Fibroblast of skin of back (primary cell): ENCODE measurements around the gene DIO3.

Experiments
- DNase-seq: peaks from one replicate; pipeline ENCODE4 v3.0.0-alpha.2; 2013

DIO3 gene

DNA sequence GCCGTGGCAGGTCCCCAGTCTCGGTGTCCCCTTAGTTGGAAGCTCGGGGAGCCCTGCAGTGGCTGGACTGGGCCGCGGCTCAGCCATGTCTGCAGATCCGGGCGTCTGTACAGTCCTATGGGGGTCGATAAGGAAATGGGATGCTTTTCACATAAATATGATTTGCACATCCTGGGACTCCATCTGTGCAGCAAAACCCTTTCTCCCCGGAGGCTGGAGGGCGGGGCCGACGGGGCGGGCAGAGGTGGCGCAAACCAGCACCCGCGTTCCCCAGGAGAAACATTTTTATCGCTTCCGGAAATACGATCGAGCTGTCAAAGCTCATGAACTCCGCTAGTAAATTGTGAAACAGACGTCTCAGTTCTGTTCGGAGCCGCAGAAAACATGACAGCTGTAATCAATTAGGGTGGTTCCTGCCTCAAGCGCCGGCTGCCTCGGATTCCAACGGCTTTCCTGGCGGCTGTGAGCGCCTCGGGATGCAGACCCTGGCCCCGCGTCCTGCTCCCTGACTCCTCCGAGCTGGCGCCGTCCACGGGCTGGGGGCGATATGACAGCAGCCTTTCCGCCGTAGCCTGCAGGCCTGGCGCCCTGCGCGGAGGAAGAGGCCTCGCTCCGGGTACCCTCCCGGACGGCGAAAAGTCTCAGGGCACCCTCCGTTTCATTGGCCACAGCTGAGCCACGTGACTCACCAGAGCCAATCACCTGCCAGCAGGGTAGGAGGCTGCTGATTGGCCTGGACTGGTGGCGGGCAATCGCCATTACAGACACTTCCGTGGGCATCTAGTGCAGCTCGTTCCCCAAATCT lies 23.0 kb downstream of the DIO3 start:
- DNase-seq, result peak; percentile 57

DNA sequence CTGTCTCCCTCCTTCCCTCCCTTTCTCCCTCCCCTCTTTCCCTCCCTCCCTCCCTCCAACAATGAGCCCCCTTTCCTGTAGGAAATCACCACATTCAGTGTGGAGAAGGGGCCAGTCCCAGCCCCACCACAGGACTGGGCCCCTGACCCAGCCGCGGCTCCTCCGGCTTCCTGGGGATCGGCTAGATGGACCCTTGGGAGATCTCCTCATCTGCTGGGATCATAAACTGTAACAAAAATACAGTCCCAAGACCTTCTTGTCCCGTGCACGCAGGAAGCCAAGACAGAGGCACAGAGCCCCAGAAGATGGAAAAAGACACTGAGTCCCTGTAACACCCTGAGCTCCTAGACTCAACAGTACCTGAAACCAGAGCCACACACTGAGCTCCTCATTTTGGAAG lies 23.9 kb downstream of the DIO3 start:
- no peak for DNase-seq

DNA sequence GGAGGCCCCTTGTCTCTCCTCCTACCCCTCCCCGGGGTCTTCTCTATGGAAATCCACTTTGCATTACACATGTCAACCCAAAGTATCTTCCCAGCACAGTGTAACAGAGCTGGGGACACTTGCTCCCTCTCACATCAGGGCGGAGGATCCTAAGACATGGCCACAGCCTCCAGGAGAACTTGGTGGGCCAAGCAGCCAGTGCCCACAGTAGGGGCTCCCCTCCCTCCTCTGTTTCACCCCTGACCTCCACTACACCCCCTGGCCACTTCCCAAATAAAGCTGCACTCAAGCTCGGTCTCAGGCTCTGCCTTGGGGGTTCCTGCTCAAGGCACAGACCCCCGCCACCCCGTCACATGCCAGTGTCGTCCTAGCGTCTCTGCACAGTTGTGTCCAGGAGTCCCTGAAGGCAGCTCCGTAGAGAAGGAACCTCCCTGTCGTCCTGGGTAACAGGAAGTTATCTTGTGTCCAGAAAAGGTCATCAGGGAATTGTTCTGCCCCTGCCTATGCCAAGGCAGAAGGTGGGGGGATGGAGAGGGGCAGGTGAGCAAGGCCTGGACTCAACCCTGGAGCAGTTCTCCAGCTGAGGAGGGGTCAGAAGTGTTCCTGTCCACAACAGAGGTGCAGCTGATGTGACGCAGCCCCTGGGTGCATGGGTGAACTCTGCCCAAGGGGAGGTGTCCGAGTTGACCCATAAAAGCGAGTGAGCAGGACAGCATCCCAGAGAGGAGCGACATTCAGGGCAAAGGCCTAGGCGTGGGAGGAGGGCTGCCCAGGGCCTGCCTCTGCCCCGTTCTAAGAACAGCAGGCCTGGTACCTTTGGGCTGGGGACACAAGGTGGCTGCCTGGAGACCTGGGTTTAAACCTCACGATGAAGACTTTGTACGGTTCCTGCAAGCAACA lies 25.5 kb downstream of the DIO3 start:
- no peak for DNase-seq

DNA sequence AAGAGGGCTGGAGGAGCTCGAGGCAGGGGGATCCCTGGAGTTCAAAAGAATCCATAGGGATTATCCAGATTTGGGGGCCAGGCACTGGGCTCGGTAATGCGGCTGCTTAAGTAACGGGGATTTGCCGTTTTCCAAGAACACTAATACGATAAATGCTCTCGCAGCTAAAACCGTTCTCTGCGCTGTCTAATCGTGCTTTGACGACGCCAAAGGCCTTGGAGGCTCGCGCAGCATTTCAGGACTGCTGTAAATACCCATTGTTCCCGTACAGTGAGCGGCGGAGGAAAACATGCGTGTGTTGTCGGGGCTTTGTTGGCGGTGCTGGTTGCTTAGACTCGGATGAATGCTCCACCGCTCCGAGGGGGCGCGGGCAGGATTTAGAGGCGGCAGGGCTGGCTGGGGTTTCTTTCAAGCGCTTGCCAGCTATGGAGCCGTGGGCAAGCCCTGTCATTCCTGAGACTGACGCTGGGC lies 26.2 kb downstream of the DIO3 start:
- no peak for DNase-seq

DNA sequence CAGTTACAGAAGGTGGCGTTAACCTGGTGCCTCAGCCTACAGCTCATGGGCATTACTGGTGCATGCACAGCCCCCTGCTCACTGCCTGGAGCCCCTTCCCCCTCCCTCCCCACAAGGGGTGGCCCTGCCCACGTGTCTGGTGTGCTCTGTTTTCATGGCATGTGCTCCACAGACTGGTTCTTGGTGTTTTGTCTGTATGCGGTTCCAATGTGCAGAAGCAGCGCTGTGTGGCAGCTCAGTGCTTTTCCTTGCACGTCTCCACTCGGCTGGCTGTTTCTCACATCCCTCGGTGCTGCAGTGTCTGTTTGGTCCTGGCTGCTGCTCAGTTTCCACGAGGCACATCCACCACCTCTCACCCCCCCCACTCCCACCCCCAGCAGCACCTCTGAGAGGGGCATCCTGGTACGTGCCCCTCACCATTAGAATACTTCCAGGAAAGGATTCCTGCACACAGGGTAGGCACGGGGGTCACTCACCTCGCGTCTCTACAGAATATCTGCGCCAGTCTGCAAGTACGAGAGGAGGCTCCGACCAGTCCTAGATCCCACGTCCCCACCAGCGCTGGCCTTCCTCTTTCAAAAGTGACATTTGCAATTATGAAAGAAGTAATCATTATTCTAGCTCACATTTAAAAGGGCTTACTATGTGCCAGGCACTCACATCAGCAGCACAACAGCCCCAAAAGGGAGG lies 27.1 kb downstream of the DIO3 start:
- DNase-seq, result no peak

DNA sequence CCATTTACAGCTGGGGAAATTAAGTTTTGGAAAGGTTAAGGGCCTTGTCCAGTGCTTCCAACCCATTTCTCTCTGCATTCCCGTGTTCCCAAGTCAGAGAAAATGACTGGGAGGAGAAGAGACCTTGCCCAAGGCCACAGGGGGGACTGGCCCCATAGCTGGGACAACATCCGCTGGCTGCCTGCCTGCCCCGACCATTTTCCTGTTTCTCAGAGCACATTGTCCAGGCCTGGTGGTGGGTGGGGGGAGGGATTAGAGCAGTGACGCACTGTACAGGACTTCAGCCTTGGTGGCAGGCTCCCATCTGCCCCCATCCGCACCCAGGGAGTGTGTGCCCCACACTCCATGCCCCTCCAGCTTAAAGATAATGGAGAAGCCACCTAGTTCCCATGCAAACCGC lies 27.7 kb downstream of the DIO3 start:
- DNase-seq, result peak; percentile 48

DNA sequence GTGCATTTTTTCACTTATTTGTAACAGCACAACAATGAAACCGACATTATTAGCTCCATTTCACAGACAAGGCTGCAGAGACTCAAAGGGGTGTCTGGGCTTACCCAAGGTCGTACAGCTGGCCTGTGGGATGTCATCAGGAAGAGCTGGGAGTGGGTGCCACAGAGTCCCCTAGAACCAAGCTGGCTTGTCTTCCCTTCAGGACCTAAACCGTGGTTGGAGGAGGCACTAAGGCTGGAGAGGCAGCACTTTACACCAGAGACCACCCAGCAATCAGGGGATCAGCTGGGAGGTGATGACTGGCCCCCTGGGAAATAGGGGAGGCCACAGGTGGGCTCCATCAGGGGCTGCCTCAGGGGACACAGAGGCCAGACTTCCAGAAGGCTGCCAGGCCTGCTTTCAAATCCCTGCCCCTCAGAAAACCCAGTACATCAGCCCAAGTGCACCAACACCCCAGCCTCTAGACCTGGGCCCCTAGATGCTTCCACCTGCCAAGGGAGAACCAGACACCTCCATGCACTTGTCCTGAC lies 28.3 kb downstream of the DIO3 start:
- DNase-seq, result no peak

DNA sequence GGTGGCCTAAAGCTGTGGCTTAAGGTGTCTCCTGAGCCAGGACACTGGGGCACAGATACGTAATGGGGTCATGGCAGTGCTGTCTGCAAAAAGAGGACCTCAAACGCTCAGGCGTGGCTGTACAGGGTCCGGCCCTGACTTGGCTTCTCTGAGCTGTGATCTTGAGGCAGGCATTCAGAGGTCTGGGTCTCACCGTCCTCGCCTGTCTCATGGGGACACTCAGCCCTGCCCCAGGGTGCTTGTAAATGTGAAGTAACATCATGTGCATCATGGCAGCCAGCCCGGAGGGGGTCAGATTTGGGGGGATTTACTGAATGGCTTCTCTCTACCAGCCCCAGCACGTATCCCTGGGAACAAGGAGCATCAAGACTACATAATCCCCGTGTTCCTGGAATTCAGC lies 28.8 kb downstream of the DIO3 start:
- DNase-seq, result no peak

DNA sequence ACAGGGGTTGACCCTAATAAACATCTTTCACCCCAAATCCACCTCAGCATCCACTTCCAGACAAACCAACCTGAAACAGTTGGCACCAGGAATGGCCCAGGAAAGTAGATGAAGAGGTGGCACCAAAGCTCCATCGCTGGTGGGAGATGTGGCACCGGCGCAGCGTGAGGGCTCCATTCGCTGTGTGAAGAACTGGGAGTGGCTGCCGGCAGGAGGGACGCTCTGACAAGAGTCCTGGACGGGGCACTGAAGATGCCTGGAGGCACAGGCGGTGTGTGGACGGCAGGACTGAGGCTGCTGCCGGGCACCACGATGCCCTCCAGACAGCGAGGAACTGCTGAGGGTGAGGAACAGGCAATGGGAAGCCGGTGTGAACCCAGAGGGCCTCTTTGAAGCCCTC lies 29.3 kb downstream of the DIO3 start:
- DNase-seq, result no peak

DNA sequence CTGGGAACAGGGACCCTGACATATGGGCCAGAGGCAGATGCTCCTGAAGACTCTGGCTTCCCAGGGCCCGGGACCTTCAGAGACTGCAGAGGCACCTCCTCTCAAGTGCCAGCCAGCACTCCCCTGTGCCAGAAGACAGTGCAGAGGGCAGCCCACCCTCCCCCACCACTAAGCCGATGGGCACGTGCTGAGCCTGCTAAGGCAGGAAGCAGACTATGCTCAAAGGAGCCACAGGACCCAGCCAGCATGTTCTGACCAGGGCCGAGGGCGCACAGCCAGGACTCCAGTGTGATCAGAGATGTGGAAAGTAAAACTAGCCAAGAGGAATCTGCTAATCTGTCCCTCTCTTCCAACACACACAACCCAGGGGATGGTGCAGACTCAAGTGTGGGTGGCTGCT lies 29.8 kb downstream of the DIO3 start:
- no peak for DNase-seq

DNA sequence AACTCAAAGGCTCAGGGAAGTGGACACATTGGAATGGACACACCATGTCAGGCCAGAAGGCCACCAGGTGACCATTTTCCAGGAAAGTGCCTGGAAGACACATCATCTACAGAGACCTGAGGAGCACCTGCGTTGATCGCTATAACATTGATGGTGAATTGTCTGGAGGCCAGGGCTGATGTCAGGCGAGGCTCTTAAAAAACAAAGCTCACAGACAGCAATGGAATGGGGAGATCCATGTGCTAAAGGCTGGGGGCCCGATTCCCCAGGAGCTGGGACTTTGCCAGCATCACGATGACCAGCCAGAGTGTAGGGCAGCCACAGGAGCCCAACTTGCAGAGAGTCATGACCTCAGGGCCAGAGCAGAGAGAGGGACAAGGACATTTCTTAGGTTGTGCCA lies 30.3 kb downstream of the DIO3 start:
- no peak for DNase-seq

DNA sequence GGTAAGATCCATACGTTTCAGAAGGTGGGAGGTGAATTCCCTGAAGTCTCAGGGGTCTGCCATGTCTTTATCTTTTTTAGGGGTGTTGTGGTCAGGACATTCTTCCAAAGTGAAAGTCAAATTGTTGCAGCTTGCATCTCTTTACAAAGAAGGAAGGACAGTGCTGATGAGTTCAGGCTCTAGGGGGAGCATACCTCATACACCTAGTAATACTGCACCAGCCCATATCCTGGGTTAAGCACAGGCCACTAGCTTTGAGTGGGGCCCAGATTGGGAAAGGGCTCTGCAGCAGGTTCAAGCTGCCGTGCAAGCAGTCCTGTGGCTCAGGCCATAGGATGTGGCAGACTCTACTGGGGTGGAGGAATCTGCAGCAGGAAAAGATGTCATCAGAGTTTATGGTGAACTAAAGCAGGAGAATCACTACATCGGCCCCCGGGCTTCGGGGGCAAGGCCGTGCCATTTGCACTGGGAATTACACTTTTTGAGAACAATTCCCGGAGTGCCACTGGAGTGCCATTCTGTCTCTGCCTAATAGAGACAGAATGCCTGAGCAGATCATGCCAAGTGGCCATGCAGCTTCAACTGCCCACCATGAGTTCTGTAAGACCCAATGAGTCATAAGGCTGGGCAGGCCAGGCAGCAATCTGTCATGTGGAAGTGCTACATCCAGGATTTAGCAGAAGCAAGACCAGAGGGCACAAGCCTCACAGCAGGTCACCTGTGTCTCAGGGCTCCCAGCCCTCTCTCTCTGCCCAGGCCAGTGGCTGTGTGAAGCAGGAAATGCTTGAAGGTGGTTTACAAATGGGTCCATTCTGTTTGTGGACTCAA lies 32.3 kb downstream of the DIO3 start:
- no peak for DNase-seq

DNA sequence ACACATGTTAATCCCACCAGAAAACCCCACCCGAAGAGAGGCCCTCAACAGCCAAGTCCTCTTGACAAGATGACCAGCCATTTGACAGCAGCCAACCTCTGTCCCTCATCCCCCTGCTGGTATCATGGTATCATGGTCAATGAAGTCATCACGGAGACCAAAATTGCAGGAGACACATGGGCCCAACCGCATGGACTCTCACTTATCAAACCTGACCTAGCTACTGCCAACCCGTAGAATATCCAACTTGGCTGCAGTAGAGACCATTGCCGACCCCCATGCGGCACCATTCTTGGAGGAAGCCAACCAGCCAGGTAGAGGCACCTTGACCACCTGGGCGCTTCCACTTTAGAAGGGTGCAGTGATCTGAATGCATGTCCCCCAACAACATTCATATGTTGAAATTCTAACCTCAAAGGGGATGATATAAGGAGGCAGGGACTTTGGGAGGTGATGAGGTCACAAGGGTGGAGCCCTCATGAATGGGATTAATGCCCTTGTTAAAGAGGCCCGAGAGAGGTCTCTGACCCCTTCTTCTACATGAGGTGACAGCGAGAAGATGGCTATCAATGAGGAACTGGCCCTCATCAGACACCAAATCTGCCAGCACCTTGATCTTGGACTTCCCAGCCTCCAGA lies 33.3 kb downstream of the DIO3 start:
- DNase-seq, result no peak

DNA sequence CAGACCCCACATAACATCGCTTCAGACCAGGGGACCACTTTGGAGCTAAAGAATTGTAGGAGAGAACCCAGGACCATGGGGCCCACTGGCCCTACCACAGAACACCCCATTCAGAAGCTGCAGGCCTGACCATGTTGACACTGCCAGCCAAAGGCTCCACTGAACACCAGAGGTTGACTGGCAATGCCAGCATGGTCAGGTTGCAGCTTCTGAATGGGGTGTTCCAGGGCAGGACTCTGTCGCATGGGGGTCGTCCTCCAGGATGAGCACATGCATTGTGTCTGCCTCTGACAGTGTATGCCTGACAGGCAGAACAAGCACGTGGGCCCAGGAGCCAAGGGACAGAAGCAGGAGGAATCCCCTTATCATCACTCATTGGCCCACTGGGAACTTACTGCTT lies 34.1 kb downstream of the DIO3 start:
- DNase-seq, result no peak

DNA sequence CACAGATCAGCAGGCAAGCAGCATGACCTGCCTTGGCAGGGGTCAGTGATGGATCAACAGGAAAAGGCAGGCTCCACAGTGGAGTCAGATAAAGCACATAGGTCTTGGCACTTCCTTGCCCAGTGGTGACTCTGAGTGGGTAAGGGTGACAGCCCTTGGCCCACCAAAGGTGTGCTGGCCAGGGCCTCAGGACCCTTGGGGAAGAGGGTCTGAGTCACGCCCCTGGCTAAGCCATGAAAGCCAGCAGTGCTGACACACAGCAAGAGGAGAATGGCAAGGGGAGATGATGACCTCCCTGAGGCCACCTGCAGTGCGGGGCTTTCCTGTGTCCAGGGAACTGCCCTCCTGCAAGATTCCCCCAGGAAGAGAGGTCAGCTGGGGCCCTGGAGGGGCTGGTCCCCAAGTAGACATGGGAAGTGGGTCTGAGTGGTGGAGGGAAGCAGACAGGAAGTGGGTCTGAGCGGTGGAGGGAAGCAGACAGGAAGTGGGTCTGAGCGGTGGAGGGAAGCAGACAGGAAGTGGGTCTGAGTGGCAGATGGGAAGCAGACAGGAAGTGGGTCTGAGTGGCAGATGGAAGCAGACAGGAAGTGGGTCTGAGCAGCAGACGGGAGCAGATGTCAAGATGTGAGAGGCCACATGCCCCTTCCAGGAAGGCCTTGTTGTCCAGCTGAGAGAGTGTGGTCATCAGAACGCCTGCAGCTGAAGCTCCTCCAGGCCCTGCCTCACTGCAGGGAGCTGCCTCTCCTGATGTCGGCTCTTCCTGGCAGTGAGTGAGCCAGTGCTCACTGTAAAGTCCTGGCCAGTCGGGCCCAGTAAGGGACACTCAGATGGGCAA lies 34.8 kb downstream of the DIO3 start:
- no peak for DNase-seq

DNA sequence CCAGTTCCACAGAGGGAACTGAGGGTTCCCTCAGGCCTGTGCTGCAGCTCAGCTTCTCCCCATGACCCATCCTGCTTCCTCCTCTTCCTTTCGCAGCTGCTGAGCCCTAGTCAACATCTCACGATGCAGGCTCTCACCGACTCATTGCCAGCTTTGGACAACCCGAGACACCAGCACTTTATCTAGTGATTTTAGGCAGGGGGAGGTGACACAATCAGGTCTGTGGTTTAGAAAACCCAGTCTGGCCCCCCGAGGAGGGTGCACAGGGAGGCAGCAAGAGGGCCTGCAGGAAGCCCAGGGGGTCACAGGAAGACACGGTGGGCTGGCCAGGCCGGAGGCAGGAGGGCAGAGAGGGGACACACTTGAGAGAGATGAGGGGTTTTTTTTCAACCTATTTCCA lies 35.4 kb downstream of the DIO3 start:
- no peak for DNase-seq

DNA sequence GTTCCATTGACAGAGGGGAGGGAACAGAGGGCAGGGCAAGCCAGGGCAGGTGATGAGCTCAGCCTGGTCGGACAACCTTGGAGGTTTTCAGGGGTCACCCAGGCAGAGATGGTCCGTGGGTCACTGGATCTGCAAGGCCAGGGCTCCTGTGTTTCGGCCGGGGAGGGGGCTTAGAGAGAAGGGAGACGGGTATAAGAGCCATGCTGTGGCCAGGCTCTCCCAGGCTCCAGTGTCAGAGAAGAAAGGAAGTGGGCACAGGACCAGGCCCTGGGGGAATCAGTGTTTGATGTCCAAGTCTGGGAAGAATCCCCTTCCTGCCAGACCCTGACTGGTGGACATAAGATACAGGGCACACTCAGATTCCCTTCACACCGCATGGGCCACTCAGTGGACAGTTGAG lies 36.9 kb downstream of the DIO3 start:
- DNase-seq, result no peak

DNA sequence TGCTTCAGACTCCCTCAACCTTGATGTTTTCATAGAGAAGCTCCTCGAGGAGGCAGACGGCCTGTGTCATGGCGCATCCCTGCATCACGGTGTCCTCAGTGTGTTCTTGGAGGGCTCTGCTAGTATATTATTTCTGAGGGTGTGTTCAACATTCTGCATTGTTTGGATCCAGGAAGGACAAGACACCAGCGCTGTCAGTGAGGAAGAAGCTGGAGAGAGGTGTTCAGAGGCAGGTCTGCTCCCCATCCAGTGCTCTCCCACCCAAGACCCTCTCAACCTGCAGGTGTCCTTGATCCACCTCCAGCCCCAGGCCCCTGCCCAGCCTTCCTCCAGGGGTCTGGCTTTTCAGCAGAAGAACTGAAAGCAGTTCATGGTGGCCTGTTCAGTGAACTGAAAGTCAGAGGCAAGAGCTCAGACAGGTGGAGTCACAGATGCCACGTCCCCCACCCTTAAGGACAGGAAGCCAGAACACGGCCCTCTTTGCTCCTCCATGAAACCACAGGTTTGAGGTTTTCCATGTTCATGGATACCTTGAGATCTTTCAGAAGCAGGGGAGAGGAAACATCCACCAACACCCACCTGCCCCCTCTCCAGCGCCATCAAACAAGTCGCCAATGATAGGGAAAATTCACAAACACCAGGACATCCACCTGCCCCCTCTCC lies 37.4 kb downstream of the DIO3 start:
- DNase-seq, result no peak

DNA sequence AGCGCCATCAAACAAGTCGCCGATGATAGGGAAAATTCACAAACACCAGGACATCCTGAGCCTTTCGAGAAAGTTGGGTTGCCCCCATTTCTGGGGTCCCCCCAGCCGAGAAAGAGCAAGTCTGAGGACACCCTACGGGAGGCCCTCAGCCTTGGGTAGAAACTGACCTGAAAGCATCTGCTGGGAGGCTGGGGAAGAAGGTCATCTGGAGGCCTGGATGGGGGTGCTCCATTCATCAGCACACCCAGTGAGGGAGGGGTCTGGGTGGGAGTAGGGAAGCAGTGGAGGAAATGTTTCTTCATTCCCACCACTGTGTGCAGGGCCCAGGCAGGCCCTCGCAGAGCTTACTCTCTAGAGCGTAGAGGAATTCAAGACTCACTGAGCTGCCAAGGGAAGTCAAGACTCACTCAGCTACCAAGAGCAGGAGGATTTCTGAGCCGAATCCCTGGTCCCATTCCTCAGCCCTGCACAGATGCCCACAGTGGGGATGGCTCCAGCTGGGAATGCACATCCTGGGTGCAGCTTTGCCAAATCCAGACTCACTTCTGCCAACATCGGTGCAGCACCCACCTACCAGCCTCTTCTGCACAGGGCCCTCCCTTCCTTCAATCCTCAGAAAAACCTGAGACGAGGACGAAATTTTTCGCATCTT lies 38.1 kb downstream of the DIO3 start:
- no peak for DNase-seq
